SH-SY5Y (cell line): ENCODE measurements around the gene ASTL.

Experiments used
- GATA2 ChIP-seq: IDR thresholded peaks from 2 replicates; pipeline ENCODE4 v1.6.1; 2011; ENCODE audit warnings: mild to moderate bottlenecking, low read depth, low read length
- GATA3 ChIP-seq: IDR thresholded peaks from 2 replicates; pipeline ENCODE4 v1.6.1; 2011; ENCODE audit warnings: low read depth, mild to moderate bottlenecking, low read length, moderate library complexity

DNA sequence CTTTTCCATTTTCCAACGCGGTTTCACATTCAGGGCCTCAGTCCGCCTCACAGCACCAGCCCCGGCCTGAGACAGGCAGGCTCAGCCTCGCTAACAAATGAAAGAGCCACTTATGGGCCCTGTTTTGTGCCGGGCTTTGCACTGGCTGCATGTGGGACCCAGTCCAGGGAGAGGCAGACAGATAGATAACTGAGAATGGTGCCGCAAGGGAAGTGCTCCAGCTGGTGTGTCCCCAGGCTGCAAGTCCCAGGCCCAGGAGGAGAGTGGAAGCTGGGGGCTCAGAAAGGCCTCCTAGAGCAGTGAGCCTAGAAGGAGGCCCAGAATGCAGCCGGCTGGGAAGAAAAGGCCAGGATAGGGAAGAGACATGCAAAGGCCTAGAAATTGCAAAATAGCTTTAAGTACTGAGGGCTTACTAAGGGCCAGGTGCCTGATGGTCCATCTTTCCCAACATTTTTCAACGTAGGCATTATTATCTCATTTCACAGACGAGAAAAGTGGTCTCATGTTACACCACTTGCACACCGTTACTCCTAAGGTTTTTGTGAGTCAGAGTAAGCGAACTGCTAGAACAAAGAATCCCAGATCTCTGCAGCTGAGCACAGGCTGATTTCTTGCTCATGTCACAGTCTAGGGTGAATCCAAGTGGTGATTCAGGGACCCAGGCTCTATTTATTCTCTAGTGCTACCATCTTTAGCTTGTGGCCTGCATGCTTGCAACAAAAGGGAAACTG, 47.9 kb downstream of the ASTL start:
- no peak for TF ChIP-seq GATA3
- no peak for TF ChIP-seq GATA2
